WI38 (cell line): ENCODE measurements around the gene POGZ.

Source experiments
- H3K4me3 ChIP-seq: 2 replicates; pipeline ENCODE4 v1.5.1; 2011; ENCODE audit warnings: low read depth, mild to moderate bottlenecking, control low read depth, low read length
- TF ChIP-seq, protein P1 (sequence below): IDR thresholded peaks from 2 replicates; pipeline ENCODE4 v1.5.1; 2012; ENCODE audit warnings: low read depth, mild to moderate bottlenecking, control low read depth, low read length

The POGZ gene

DNA sequence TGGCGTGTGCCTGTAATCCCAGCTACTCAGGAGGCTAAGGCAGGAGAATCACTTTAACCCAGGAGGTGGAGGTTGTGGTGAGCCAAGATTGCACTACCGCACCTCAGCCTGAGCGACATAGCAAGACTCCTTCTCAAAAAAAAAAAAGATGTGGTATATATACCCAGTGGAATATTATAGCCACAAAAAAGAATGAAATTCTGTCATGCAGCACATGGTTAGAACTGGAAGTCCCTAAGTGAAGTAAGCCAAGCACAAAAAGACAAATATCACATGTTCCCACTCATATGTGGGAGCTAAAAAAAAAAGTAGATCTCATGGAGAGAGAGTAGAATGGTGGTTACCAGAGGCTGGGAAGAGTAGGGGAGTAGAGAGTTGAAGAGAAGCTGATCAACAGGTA, 41.2 kb downstream of the POGZ start:
- TF ChIP-seq, protein P1, sequence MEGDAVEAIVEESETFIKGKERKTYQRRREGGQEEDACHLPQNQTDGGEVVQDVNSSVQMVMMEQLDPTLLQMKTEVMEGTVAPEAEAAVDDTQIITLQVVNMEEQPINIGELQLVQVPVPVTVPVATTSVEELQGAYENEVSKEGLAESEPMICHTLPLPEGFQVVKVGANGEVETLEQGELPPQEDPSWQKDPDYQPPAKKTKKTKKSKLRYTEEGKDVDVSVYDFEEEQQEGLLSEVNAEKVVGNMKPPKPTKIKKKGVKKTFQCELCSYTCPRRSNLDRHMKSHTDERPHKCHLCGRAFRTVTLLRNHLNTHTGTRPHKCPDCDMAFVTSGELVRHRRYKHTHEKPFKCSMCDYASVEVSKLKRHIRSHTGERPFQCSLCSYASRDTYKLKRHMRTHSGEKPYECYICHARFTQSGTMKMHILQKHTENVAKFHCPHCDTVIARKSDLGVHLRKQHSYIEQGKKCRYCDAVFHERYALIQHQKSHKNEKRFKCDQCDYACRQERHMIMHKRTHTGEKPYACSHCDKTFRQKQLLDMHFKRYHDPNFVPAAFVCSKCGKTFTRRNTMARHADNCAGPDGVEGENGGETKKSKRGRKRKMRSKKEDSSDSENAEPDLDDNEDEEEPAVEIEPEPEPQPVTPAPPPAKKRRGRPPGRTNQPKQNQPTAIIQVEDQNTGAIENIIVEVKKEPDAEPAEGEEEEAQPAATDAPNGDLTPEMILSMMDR, result no peak
- no peak overlapping the region for H3K4me3 ChIP-seq

DNA sequence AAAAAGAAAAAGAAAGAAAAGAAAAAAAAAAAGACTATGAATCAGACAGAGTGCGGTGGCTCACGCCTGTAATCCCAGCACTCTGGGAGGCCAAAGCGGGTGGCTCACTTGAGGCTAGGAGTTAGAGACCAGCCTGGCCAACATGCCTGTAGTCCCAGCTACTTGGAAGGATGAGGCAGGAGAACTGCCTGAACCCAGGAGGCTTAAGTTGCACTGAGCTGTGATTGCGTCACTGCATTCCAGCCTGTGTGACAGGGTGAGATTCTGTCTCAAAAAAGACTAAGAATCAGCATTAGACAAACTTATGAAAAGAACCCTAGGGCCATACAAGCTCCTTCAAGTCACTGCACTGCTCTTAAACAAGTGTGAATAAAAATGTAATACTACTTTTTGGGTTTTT, 43.1 kb downstream of the POGZ start:
- no peak overlapping the region for H3K4me3 ChIP-seq
- TF ChIP-seq, protein P1, result no peak

GRCh38 chr1:151411884-151412283, 47.4 kb downstream of the POGZ start:
- TF ChIP-seq, protein P1, result no peak
- no peak overlapping the region for H3K4me3 ChIP-seq

GRCh38 chr1:151408891-151409290, 50.4 kb downstream of the POGZ start:
- H3K4me3 ChIP-seq, result no peak overlapping the region
- TF ChIP-seq, protein P1, result no peak

DNA sequence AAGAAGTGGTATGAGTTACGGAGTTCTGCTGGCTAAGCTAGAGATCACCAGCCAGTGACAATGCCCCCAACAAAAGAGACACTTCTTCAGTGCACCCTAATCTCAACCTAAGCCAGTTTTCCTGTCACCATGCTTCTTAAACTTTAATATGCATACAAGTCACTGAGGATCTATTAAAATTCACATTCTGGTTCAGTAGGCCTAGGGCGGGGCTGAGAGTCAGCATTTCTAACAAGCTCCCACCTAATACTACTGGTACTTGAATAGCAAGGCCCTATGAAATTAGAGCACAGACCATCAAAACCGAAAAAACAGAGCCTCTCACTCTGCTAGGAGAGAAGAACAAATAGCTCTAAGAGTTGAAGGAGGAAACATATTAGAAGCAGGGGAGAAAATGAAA, 52.0 kb downstream of the POGZ start:
- no peak overlapping the region for H3K4me3 ChIP-seq
- TF ChIP-seq, protein P1, result no peak

GRCh38 chr1:151406176-151406575, 53.1 kb downstream of the POGZ start:
- TF ChIP-seq, protein P1, result no peak

DNA sequence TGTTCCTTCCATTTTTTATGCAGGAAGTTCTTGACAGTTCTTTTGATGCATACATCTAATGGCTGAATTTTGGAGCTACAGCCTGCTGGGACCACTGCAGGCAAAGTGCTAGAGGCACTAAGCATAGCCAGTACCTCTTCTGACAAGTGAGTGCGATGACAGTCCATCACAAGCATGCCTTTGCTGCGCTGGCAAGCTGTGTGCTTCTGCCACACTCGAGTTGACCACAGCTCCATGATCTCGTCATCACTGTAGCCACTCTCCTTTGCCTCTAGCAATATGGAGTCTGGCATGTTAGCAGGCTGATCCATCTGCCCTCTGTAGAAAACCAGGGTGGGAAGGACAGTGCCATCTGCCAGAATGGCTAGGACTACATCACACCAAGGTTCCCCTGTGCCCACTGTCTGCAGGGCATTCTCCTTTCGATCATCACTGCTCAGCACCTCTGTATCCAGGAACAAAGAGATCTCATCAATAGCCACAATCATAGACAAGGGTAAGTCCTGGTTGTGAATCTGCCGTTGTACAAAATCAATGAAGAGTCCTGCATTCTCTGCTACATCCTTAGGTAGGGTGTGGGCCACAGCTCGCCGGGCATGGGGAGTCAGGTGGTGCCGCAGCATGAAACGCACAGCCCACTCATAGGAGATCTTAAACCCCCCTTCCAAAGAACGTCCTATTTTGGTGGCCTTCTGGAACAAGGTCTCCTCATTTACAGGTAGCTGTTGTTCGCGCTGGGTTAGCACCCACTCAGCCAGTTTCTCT, 53.9 kb downstream of the POGZ start:
- TF ChIP-seq, protein P1, result no peak
- no peak overlapping the region for H3K4me3 ChIP-seq

More at GRCh38 chr1:151406176-151406575, 53.1 kb downstream of the POGZ start:
- H3K4me3 ChIP-seq, result no peak overlapping the region
